Stromal cell of bone marrow (primary cell): Measurements from ENCODE around the gene C1orf226.

Experiments used
- DNase-seq: peaks from one replicate; pipeline ENCODE4 v3.0.0-alpha.2; 2012; ENCODE audit warnings: low read depth

C1orf226 gene

DNA sequence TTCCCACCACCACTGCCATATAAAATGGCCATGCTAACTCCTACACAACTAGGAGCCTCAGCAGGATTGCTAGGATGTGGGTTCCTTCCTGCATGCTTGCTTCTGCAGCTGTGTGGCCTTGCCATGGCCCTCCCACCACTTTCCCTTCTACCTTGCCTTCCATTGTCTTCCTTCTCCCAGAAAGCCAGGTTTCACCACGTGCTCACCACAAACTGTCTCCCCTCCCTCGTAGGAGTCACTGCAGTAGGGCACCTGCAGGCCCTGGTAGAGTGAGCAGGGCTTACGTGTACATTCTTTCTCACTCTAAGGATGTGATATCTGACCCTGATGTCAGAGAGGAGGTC is 3.7 kb downstream of the C1orf226 start:
- no peak for DNase-seq

DNA sequence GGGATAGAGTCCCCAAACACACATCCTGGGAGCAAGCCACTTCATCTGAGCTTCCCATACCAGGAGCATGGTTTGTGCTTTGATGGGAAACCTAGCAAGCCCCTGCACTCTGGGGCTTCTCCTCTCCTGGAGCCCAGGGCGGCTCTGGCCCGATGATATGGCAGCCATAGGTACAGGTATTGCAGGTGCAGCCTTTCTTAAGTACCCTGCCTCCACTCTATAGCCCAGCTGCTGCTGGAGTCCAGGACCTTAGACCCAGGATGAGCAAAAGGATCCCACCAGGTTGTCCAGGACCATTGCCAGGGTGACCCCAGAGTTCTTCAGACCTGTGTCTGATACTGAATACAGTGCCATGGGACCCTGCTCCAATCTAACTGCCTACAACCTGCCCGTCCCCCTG is 4.2 kb downstream of the C1orf226 start:
- DNase-seq, result no peak

- DNase-seq, result no peak
Observed at GRCh38 chr1:162386292-162387225, 5.0 kb downstream of the C1orf226 start.

GRCh38 chr1:162387226-162388082 is 5.9 kb downstream of the C1orf226 start:
- no peak for DNase-seq

DNA sequence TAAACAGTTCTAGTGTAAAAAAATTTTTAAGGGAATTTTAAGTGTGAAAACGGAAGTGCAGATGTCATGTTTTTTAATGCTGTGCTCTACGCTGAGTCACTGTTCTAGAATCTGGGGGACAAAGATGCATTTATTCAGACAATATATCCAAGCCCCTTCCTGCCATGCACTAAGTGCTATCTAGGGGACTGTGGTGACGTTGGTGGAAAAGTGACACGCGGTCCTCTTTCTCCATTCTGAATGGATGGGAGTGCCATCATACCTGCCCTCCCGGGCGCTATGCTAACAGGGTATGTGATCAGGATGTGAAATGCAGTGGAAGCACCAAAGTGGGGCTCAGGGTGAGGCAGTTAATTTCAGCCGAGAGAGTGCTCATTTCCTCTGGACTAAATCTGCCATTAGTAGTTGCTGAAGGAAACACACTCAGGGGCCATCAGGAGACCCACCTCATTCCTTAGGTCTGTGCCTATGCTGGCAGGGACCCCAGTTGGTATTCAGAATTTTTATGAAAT is 6.6 kb downstream of the C1orf226 start:
- no peak for DNase-seq

GRCh38 chr1:162388615-162389014 is 7.1 kb downstream of the C1orf226 start:
- DNase-seq, result no peak

GRCh38 chr1:162389021-162389818 is 7.7 kb downstream of the C1orf226 start:
- DNase-seq, result no peak

- no peak for DNase-seq
Observed at GRCh38 chr1:162389971-162390370, 8.4 kb downstream of the C1orf226 start.

DNA sequence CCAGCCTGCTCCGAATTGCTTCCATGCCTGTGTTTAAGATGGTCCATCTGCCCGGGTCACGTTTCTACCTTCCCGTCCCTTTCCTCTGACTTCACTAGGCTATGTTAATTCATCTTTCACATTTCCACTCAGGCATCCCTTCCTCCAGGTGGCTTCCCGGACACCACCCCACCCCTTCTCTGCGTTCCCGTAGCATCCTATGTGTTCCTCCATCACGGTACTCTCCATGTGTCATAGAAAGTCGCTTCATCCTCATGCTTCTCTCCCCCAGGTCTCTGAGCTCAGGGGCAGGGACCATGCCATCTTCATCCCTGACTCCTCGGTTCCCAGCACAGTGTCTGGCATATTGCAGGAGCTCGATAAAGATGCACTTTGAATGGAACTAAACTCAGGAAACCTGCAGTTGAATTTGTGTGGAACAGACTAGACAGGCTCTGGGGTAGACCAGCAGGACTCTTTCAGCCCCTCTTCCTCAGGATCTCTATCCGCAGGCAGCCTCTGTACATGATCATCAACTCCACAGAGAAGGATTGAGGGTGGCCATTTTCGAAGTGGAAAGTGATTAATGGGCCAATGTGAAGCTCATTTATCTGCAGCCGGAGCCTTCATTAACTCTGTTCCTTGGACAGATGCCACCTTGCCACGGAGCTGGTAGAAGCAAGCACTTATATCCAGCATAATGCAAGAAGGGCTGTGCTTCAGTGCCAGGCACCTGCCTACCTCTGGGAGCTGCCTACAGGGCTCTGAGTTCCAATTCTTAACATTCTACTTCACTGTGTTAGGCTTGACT is 9.1 kb downstream of the C1orf226 start:
- no peak for DNase-seq

DNA sequence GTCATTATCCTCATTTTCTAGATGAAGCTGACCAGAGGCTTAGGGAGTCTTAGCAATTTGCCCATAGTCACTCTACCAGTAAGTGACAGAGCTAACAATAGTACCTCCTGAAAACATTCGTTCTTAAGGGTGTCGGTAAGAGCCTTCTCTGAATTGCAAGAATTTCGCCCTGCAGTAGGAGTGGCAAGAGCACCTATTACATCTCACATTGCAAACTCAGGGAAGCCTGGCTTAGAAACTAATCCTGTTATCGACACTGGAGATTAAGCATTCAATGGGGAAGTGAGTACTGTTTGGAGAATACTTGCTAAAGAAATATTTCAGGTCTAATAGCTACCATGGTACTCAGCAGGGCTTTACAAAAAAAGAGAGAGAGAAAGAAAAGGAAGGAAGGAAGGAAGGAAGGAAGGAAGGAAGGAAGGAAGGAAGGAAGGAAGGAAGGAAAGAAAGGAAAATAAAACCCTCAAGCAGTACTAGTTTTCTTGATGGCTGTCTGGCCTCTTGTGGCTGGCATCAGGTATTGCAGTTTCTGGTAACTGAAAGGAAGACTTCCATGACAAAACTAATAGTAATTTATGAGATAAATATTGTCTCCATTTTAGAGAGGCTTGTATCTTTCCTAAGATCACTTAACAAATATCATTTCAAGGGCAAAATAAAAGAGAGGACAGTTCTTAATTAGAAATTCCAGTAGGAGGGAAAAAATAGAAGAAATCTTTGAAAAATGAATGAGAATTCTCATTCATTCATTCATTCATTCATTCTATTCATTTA is 10.4 kb downstream of the C1orf226 start:
- DNase-seq, result peak; percentile 24

GRCh38 chr1:162396201-162396906 is 14.8 kb downstream of the C1orf226 start:
- DNase-seq, result no peak

GRCh38 chr1:162397039-162397448 is 15.5 kb downstream of the C1orf226 start:
- no peak for DNase-seq

- no peak for DNase-seq
Observed at GRCh38 chr1:162397943-162398560, 16.5 kb downstream of the C1orf226 start.

- DNase-seq, result no peak
Observed at GRCh38 chr1:162398999-162399580, 17.6 kb downstream of the C1orf226 start.

GRCh38 chr1:162400790-162401355 is 19.3 kb downstream of the C1orf226 start:
- DNase-seq, result no peak

DNA sequence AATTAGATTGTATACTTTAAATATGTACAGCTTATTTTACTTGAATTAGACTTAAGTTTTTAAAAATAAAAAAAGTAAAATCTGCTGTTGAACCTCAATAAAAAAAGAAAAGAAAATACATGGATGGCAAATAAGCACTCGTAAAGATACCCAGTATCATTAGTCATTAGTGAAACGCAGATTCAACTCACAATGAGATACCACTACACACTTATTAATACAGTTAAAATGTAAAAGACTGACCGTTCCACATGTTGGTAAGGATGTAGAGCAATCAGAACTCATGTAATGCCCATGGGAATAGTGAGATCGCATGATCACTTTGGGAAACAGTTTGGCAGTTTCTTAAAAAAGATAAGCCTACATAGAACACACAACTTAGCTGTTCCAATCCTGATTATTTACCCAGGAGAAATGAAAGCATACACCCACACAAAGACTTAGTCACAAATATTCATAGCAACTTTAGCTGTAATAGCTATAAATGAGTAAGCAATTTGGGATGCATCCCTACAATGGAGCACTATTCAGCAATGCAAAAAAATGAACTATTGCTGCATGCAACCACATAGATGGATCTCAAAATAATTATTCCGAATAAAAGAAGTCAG is 23.1 kb downstream of the C1orf226 start:
- DNase-seq, result peak; percentile 66

- DNase-seq, result no peak
Observed at GRCh38 chr1:162405800-162406199, 24.3 kb downstream of the C1orf226 start.

DNA sequence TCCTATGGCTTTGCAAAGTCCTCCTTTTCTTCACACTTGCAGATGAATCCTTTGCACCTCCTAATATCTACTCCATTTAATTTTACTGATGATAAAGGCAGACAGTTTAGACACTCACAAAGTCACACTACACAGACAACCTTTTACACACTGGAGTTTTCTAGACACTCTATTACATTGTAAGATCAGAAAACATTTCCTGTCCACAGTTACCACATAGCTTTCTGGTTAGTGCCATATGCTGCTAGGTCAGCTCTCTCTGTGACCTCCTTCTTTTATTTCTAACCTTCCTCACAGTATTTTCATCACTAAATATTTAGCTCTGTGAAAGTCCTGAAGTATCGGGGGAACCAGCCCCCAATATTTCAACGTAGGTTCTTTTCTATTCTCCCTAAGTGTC is 25.3 kb downstream of the C1orf226 start:
- DNase-seq, result no peak
